ENCODE results near the gene ADGRL2.

DNA sequence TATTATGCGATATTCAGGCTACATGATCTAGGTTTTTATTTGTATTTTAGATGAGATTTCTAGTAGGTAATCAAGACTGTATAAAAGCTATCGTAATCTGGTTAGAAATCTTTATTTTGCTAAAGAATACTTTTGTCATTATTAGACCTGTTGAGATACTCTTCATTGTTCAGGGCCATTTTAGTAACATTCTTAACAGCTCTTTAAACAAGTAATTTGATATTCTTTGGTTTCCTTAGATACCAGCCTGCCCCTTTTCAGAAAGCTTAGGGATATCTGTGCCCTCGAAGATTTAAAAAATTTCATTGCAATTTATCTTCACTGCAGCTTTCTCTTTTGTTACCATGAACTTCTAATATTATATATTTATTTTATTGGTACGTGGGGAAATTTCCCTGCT, 18.9 kb downstream of the ADGRL2 start:
- TF ChIP-seq, protein P1, sequence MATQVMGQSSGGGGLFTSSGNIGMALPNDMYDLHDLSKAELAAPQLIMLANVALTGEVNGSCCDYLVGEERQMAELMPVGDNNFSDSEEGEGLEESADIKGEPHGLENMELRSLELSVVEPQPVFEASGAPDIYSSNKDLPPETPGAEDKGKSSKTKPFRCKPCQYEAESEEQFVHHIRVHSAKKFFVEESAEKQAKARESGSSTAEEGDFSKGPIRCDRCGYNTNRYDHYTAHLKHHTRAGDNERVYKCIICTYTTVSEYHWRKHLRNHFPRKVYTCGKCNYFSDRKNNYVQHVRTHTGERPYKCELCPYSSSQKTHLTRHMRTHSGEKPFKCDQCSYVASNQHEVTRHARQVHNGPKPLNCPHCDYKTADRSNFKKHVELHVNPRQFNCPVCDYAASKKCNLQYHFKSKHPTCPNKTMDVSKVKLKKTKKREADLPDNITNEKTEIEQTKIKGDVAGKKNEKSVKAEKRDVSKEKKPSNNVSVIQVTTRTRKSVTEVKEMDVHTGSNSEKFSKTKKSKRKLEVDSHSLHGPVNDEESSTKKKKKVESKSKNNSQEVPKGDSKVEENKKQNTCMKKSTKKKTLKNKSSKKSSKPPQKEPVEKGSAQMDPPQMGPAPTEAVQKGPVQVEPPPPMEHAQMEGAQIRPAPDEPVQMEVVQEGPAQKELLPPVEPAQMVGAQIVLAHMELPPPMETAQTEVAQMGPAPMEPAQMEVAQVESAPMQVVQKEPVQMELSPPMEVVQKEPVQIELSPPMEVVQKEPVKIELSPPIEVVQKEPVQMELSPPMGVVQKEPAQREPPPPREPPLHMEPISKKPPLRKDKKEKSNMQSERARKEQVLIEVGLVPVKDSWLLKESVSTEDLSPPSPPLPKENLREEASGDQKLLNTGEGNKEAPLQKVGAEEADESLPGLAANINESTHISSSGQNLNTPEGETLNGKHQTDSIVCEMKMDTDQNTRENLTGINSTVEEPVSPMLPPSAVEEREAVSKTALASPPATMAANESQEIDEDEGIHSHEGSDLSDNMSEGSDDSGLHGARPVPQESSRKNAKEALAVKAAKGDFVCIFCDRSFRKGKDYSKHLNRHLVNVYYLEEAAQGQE (IDR thresholded peaks at IDR 0.05; ENCODE audit: low read depth, low read length), result no peak
- TF ChIP-seq, protein P2, sequence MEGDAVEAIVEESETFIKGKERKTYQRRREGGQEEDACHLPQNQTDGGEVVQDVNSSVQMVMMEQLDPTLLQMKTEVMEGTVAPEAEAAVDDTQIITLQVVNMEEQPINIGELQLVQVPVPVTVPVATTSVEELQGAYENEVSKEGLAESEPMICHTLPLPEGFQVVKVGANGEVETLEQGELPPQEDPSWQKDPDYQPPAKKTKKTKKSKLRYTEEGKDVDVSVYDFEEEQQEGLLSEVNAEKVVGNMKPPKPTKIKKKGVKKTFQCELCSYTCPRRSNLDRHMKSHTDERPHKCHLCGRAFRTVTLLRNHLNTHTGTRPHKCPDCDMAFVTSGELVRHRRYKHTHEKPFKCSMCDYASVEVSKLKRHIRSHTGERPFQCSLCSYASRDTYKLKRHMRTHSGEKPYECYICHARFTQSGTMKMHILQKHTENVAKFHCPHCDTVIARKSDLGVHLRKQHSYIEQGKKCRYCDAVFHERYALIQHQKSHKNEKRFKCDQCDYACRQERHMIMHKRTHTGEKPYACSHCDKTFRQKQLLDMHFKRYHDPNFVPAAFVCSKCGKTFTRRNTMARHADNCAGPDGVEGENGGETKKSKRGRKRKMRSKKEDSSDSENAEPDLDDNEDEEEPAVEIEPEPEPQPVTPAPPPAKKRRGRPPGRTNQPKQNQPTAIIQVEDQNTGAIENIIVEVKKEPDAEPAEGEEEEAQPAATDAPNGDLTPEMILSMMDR (IDR thresholded peaks at IDR 0.05), result no peak

Measured in SK-N-SH (cell line).